Measurements from ENCODE around the gene OTOG.

DNA sequence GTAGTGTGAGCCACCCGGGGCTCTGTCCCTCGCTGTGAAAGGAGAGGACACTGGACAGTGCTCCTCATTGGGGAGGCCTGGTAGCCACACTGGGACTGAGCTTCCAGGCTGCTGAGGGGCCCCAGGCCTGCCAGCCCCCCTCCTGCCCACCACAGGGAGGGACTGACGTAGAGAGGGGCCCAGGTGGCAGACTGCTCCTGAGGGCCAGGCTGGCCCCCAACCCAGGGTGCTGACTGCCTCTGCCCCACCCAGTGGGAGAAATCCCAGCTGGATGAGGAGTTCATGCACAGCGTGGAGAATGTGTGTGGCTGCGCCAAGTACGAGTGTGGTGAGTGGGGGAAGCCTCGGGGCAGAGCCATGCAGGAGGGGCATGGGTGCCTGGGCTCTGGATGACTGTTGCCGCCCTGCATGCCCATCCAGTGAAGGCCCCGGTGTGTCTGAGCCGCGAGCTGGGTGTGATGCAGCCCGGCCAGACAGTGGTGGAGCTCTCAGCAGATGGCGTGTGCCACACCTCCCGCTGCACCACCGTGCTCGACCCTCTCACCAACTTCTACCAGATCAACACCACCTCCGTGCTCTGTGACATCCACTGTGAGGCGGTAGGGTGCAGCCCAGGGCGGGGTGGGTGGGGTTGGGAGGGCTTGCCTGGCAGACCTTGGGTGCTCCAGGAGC, 93.6 kb downstream of the OTOG start:
- no peak for TF ChIP-seq CTCF (IDR thresholded peaks at IDR 0.05; ENCODE audit: insufficient read depth, low read length, poor library complexity, severe bottlenecking)
- no peak for TF ChIP-seq EZH2phosphoT487 (conservative IDR thresholded peaks at IDR 0.05; ENCODE audit: low read length)

All from SU-DHL-6 (cell line).